ENCODE data around the gene FAM180A. TPM values are rescaled to one million over a fixed set of nuclear protein-coding genes. Genes with fewer than 3 reads are reported as not detected.

Gene FAM180A
- polyA plus RNA-seq, 1 donor (not counting 4 experiments of a cell fraction or from before 2014, with no cell fraction given): 0.73 TPM

DNA sequence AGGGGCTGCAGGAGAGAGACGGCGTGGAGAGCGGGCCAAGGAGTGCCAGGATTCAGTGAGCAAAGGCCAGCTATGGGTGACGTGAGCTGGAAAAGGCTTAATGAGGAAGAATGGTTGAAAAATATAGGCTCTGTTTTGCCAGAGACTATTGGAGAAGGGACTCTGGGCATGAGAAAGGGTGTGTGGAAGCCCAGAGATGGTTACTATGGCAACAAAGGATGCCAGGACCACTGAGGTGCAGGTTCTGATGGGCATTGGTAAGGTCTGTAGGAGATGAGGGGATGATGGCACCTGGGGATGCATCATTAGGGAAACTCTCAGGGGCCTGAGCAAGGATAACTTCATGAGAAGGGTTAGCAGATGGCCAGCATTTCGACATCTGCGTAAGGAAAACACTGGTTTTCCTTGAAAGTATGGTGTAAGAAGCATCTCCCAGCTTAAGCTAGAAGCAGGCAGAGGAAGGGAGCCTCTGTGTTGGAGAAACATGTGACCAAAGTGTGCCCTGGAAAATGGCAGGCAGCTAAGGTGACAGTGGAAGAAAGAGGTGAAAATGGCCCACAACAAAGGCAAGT is 21.6 kb upstream of the FAM180A start:
- FAIRE-seq: no peak
- no peaks in the 10 kb centered on the region for H3K79me2 ChIP-seq (ENCODE audit: control insufficient read depth, insufficient read depth, low read length)
- H3K9me3 ChIP-seq (ENCODE audit: control insufficient read depth, low read depth, low read length): no peaks in the 10 kb centered on the region
- no peak overlapping the region for H3K4me2 ChIP-seq (ENCODE audit: control insufficient read depth, extremely low read depth, insufficient read depth, low read depth, low read length)
- DNase-seq (ENCODE audit: low read depth, low spot score): no peak
- H3K9ac ChIP-seq (ENCODE audit: control insufficient read depth, extremely low read depth, insufficient read depth, low read length): no peak overlapping the region
- dilution Hi-C loops (cut with MboI; ENCODE audit: extremely low pct_ligation_motif_present, low sequenced_read_pairs): no loop called here
- H3K4me1 ChIP-seq (ENCODE audit: control insufficient read depth, extremely low read depth, insufficient read depth, low read length): no peaks in the 10 kb centered on the region
- TF ChIP-seq EZH2 (IDR thresholded peaks at IDR 0.05; ENCODE audit: low read length): no peak
- TF ChIP-seq, protein P1, sequence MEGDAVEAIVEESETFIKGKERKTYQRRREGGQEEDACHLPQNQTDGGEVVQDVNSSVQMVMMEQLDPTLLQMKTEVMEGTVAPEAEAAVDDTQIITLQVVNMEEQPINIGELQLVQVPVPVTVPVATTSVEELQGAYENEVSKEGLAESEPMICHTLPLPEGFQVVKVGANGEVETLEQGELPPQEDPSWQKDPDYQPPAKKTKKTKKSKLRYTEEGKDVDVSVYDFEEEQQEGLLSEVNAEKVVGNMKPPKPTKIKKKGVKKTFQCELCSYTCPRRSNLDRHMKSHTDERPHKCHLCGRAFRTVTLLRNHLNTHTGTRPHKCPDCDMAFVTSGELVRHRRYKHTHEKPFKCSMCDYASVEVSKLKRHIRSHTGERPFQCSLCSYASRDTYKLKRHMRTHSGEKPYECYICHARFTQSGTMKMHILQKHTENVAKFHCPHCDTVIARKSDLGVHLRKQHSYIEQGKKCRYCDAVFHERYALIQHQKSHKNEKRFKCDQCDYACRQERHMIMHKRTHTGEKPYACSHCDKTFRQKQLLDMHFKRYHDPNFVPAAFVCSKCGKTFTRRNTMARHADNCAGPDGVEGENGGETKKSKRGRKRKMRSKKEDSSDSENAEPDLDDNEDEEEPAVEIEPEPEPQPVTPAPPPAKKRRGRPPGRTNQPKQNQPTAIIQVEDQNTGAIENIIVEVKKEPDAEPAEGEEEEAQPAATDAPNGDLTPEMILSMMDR (optimal IDR thresholded peaks at IDR 0.05 in 1 of 3, IDR thresholded peaks at IDR 0.05 in 1 of 3, conservative IDR thresholded peaks at IDR 0.05 in 1 of 3; ENCODE audit: extremely low read depth in 1 of 3, insufficient read depth in 2 of 3, low read length in 3 of 3): no peak
- no peaks in the 10 kb centered on the region for H3K36me3 ChIP-seq (ENCODE audit: control insufficient read depth in 2 of 2, extremely low read depth in 1 of 2, insufficient read depth in 2 of 2, low read length in 2 of 2)
- H3K4me3 ChIP-seq (ENCODE audit: control insufficient read depth in 2 of 3, extremely low read depth in 1 of 3, insufficient read depth in 2 of 3, low read depth in 1 of 3, low read length in 3 of 3): no peak overlapping the region
- no peaks in the 10 kb centered on the region for H3K27me3 ChIP-seq (ENCODE audit: control insufficient read depth, extremely low read depth, insufficient read depth, low read length)
- no peak overlapping the region for H3K27ac ChIP-seq (ENCODE audit: control insufficient read depth, insufficient read depth, low read length)
- H4K20me1 ChIP-seq (ENCODE audit: control insufficient read depth, extremely low read depth, insufficient read depth, low read length): no peaks in the 10 kb centered on the region
- H3K9me1 ChIP-seq (ENCODE audit: control insufficient read depth, extremely low read depth, insufficient read depth, low read length): no peaks in the 10 kb centered on the region
- no peak overlapping the region for H2AFZ ChIP-seq (ENCODE audit: control insufficient read depth, low read length)

- H3K9me3 ChIP-seq (ENCODE audit: control insufficient read depth, low read depth, low read length): no peaks in the 10 kb centered on the region
- H3K9ac ChIP-seq (ENCODE audit: control insufficient read depth, extremely low read depth, insufficient read depth, low read length): no peak overlapping the region
- no peaks in the 10 kb centered on the region for H3K4me1 ChIP-seq (ENCODE audit: control insufficient read depth, extremely low read depth, insufficient read depth, low read length)
- no peak for TF ChIP-seq EZH2 (IDR thresholded peaks at IDR 0.05; ENCODE audit: low read length)
- TF ChIP-seq, protein P1 (optimal IDR thresholded peaks at IDR 0.05 in 1 of 3, IDR thresholded peaks at IDR 0.05 in 1 of 3, conservative IDR thresholded peaks at IDR 0.05 in 1 of 3; ENCODE audit: extremely low read depth in 1 of 3, insufficient read depth in 2 of 3, low read length in 3 of 3): no peak
- H3K4me3 ChIP-seq (ENCODE audit: control insufficient read depth in 2 of 3, extremely low read depth in 1 of 3, insufficient read depth in 2 of 3, low read depth in 1 of 3, low read length in 3 of 3): no peak overlapping the region
- no peak for DNase-seq (ENCODE audit: low read depth, low spot score)
- H3K27ac ChIP-seq (ENCODE audit: control insufficient read depth, insufficient read depth, low read length): no peak overlapping the region
- no peaks in the 10 kb centered on the region for H4K20me1 ChIP-seq (ENCODE audit: control insufficient read depth, extremely low read depth, insufficient read depth, low read length)
- H2AFZ ChIP-seq (ENCODE audit: control insufficient read depth, low read length): no peak overlapping the region
- H3K79me2 ChIP-seq (ENCODE audit: control insufficient read depth, insufficient read depth, low read length): no peaks in the 10 kb centered on the region
- no peaks in the 10 kb centered on the region for H3K27me3 ChIP-seq (ENCODE audit: control insufficient read depth, extremely low read depth, insufficient read depth, low read length)
- dilution Hi-C loops (cut with MboI; ENCODE audit: extremely low pct_ligation_motif_present, low sequenced_read_pairs): no loop called here
- H3K36me3 ChIP-seq (ENCODE audit: control insufficient read depth in 2 of 2, extremely low read depth in 1 of 2, insufficient read depth in 2 of 2, low read length in 2 of 2): no peaks in the 10 kb centered on the region
- no peak for FAIRE-seq
- no peaks in the 10 kb centered on the region for H3K9me1 ChIP-seq (ENCODE audit: control insufficient read depth, extremely low read depth, insufficient read depth, low read length)
- no peak overlapping the region for H3K4me2 ChIP-seq (ENCODE audit: control insufficient read depth, extremely low read depth, insufficient read depth, low read depth, low read length)
Observed at GRCh38 chr7:135769005-135769802, 20.6 kb upstream of the FAM180A start.

Data from keratinocyte (primary cell).